DOHH2 (cell line): ENCODE data around the gene SNRNP200.

ENCODE experiments used
- H3F3A ChIP-seq: fragments of 200-600 bp; sonication (generic), shearing (Covaris generic); 2 replicates; pipeline ENCODE4 v1.6.0; 2016; ENCODE audit warnings: antibody characterized with exemption, mild to moderate bottlenecking; ENCODE audit not compliant: control insufficient read depth, insufficient read depth
- H3K27ac ChIP-seq: fragments of 200-600 bp; sonication (generic); 2 replicates; pipeline ENCODE4 v1.5.1; 2014; ENCODE audit warnings: low read depth, mild to moderate bottlenecking, low read length, moderate library complexity
- H3K27me3 ChIP-seq: fragments of 200-600 bp; sonication (generic); 2 replicates; pipeline ENCODE4 v1.6.1; 2014; ENCODE audit warnings: mild to moderate bottlenecking, low read length, mixed read lengths; ENCODE audit not compliant: control insufficient read depth
- H3K36me3 ChIP-seq: fragments of 200-600 bp; sonication (generic); 2 replicates; pipeline ENCODE4 v1.6.1; 2014; ENCODE audit warnings: mild to moderate bottlenecking, low read length, moderate library complexity, mixed read lengths; ENCODE audit not compliant: control insufficient read depth
- H3K4me1 ChIP-seq: fragments of 200-600 bp; sonication (generic); 2 replicates; pipeline ENCODE4 v1.6.1; 2014; ENCODE audit warnings: mild to moderate bottlenecking, low read length, mixed read lengths; ENCODE audit not compliant: control insufficient read depth
- H3K4me2 ChIP-seq: fragments of 200-600 bp; sonication (generic); 2 replicates; pipeline ENCODE4 v1.6.0; 2014; ENCODE audit warnings: mild to moderate bottlenecking, low read length, moderate library complexity
- H3K4me3 ChIP-seq: fragments of 200-600 bp; sonication (generic); 2 replicates; pipeline ENCODE4 v1.5.1; 2014; ENCODE audit warnings: mild to moderate bottlenecking, low read length, mixed read lengths
- H3K79me2 ChIP-seq: fragments of 200-600 bp; sonication (generic); 2 replicates; pipeline ENCODE4 v1.6.1; 2014; ENCODE audit warnings: mild to moderate bottlenecking, low read length, mixed read lengths; ENCODE audit not compliant: control insufficient read depth
- H3K9me2 ChIP-seq: fragments of 200-600 bp; sonication (generic); replicated peaks from 2 replicates; pipeline ENCODE4 v1.6.1; 2014; ENCODE audit warnings: mild to moderate bottlenecking, low read length, mixed read lengths; ENCODE audit not compliant: control insufficient read depth
- H3K9me3 ChIP-seq: fragments of 200-600 bp; sonication (generic); 2 replicates; pipeline ENCODE4 v1.6.1; 2014; ENCODE audit warnings: antibody characterized with exemption, low read length, mixed read lengths; ENCODE audit not compliant: control insufficient read depth, insufficient read depth
- H4K20me1 ChIP-seq: fragments of 200-600 bp; sonication (generic); 2 replicates; pipeline ENCODE4 v1.6.0; 2014; ENCODE audit warnings: low read depth, mild to moderate bottlenecking, antibody characterized with exemption, low read length, moderate library complexity; ENCODE audit not compliant: control insufficient read depth, insufficient read depth
- CTCF ChIP-seq: fragments of 200-600 bp; sonication (generic); IDR thresholded peaks from one replicate; pipeline ENCODE4 v1.5.1; 2014; ENCODE audit warnings: antibody characterized with exemption, mild to moderate bottlenecking, low read depth, low read length; ENCODE audit not compliant: poor library complexity, severe bottlenecking
- EZH2phosphoT487 ChIP-seq: fragments of 200-600 bp; sonication (generic); IDR thresholded peaks from 2 replicates; pipeline ENCODE4 v1.6.1; 2017; ENCODE audit warnings: borderline replicate concordance, mild to moderate bottlenecking, antibody characterized with exemption, low read length, moderate library complexity, mixed read lengths

SNRNP200 gene

GRCh38 chr2:96345438-96345837, 40.1 kb upstream of the SNRNP200 start:
- H3K9me3 ChIP-seq: no peaks in the 10 kb centered on the region
- TF ChIP-seq CTCF (peak; percentile 19), EZH2phosphoT487 (no peak)
- no peaks in the 10 kb centered on the region for H3F3A ChIP-seq
- H3K4me1 ChIP-seq: peaks cover 10% of the 10 kb centered on the region; the same call in 1 of the 2 replicates
- no peaks in the 10 kb centered on the region for H3K27me3 ChIP-seq
- peaks cover 98% of the 10 kb centered on the region for H3K36me3 ChIP-seq
- H3K9me2 ChIP-seq: no peaks in the 10 kb centered on the region
- H3K79me2 ChIP-seq: peaks cover 58% of the 10 kb centered on the region
- no peak overlapping the region for H3K4me2 ChIP-seq
- H4K20me1 ChIP-seq: no peaks in the 10 kb centered on the region; the same call in 1 of the 2 replicates
- no peak overlapping the region for H3K27ac ChIP-seq
- H3K4me3 ChIP-seq: no peak overlapping the region

- H3K27ac ChIP-seq: no peak overlapping the region
- H3K36me3 ChIP-seq: peaks cover 96% of the 10 kb centered on the region
- no peaks in the 10 kb centered on the region; the same call in 1 of the 2 replicates for H4K20me1 ChIP-seq
- TF ChIP-seq CTCF: no peak
- TF ChIP-seq EZH2phosphoT487: no peak
- no peaks in the 10 kb centered on the region for H3K9me2 ChIP-seq
- H3K4me2 ChIP-seq: no peak overlapping the region
- no peaks in the 10 kb centered on the region for H3F3A ChIP-seq
- H3K4me3 ChIP-seq: no peak overlapping the region
- peaks cover 10% of the 10 kb centered on the region; the same call in 1 of the 2 replicates for H3K4me1 ChIP-seq
- H3K79me2 ChIP-seq: peaks cover 72% of the 10 kb centered on the region
- no peaks in the 10 kb centered on the region for H3K9me3 ChIP-seq
- H3K27me3 ChIP-seq: no peaks in the 10 kb centered on the region
Observed at GRCh38 chr2:96344011-96344410, 38.7 kb upstream of the SNRNP200 start.

GRCh38 chr2:96342085-96342484, 36.7 kb upstream of the SNRNP200 start:
- Histone ChIP-seq H3K4me3 (no peak overlapping the region), H3K79me2 (peaks cover 89% of the 10 kb centered on the region), H3K27ac (no peak overlapping the region)

More at GRCh38 chr2:96342085-96342484, 36.7 kb upstream of the SNRNP200 start:
- H3K4me2 ChIP-seq: no peak overlapping the region
- H3K27me3 ChIP-seq: no peaks in the 10 kb centered on the region
- TF ChIP-seq CTCF: no peak
- no peak for TF ChIP-seq EZH2phosphoT487
- peaks cover 94% of the 10 kb centered on the region for H3K36me3 ChIP-seq
- H3K9me3 ChIP-seq: no peaks in the 10 kb centered on the region
- peaks cover 4% of the 10 kb centered on the region; the same call in 1 of the 2 replicates for H4K20me1 ChIP-seq
- H3F3A ChIP-seq: 0 out of 2 replicates have a peak, but pooled peaks cover 2% of the 10 kb centered on the region
- H3K4me1 ChIP-seq: peaks cover 28% of the 10 kb centered on the region
- no peaks in the 10 kb centered on the region for H3K9me2 ChIP-seq
